ENCODE data around the gene NRP2.

The NRP2 gene

DNA sequence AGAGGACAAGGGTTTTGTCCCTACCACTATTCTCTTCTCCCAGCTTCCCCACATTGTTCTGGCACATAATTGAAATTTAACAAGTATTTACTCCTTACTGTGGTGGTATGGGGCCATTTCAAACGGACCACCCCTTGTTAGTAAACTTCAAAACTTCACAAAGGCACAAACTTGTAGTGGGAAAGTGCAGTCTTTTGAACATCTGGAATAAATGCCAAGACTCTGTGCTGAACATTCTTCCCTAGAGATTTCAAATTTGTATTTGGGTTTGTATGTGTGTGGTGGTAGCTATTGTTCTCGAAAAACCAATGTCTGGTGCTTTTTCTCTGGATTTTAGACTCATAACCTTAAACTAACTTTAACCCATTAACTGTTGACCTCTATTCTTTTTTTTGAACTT, 151.6 kb downstream of the NRP2 start:
- TF ChIP-seq, protein P1, sequence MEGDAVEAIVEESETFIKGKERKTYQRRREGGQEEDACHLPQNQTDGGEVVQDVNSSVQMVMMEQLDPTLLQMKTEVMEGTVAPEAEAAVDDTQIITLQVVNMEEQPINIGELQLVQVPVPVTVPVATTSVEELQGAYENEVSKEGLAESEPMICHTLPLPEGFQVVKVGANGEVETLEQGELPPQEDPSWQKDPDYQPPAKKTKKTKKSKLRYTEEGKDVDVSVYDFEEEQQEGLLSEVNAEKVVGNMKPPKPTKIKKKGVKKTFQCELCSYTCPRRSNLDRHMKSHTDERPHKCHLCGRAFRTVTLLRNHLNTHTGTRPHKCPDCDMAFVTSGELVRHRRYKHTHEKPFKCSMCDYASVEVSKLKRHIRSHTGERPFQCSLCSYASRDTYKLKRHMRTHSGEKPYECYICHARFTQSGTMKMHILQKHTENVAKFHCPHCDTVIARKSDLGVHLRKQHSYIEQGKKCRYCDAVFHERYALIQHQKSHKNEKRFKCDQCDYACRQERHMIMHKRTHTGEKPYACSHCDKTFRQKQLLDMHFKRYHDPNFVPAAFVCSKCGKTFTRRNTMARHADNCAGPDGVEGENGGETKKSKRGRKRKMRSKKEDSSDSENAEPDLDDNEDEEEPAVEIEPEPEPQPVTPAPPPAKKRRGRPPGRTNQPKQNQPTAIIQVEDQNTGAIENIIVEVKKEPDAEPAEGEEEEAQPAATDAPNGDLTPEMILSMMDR (conservative IDR thresholded peaks at IDR 0.05; ENCODE audit: low read length), result no peak
- no peak for DNase-seq (ENCODE audit: low read depth)
- H3K4me3 ChIP-seq (ENCODE audit: low read length), result no peak overlapping the region

DNA sequence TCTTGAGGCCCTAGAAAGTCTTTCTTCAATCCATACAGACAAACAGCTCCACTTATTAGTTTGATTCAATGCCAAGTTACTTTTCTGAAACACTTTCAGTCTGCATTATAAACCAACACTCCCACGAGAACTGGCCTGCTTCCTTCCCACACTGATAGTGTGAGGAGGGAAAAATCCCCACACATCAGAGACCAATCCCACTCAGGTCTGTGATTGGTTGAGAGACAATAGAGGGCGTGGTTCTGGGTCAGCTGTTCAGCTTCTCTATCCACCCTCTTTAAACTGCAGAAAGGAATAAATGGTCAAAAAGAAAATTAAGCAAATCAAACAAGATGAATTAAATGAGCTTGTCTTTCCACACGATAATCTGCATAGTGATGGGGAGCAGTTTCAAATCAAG, 152.5 kb downstream of the NRP2 start:
- TF ChIP-seq, protein P1 (conservative IDR thresholded peaks at IDR 0.05; ENCODE audit: low read length), result no peak
- DNase-seq (ENCODE audit: low read depth), result no peak

GRCh38 chr2:205835251-205835791, 153.0 kb downstream of the NRP2 start:
- TF ChIP-seq, protein P1 (conservative IDR thresholded peaks at IDR 0.05; ENCODE audit: low read length), result no peak
- no peak for DNase-seq (ENCODE audit: low read depth)
- no peak overlapping the region for H3K4me3 ChIP-seq (ENCODE audit: low read length)

More for the DNA sequence above, 152.5 kb downstream of the NRP2 start:
- H3K4me3 ChIP-seq (ENCODE audit: low read length), result no peak overlapping the region

GRCh38 chr2:205835923-205836322, 153.6 kb downstream of the NRP2 start:
- TF ChIP-seq, protein P1 (conservative IDR thresholded peaks at IDR 0.05; ENCODE audit: low read length), result no peak

DNA sequence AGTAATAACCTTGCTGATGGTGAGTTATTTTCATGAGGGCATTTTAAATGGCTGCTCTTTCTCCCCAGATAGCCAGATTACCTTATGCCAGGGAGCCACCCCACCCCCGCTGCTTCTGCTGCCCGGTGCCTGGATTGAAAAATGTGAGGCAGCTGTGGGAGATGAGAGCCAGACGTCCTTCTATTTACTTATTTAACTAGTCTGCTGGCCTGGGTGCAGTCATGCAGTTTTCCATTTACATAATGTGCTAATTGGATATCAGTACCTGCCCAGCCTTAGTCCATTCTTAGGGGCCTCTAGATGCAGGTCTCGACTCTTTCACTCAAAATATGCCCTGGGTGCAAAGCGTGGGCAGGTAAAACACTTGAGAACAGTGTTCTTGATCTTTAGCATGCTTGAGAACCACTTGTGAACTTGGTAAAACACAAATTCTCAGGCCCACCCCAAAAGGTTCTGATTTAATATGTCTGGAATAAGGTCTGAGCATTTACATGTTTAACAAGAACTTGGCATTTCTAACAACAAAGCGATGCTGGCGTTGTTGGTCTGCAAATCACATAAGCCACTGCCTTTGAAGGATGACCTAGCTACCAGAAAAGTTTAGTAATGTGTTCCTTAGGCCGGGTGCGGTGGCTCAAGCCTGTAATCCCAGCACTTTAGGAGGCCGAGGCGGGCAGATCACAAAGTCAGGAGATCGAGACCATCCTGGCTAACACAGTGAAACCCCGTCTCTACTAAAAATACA, 154.3 kb downstream of the NRP2 start:
- H3K4me3 ChIP-seq (ENCODE audit: low read length), result no peak overlapping the region
- no peak for DNase-seq (ENCODE audit: low read depth)

More at GRCh38 chr2:205835923-205836322, 153.6 kb downstream of the NRP2 start:
- no peak for DNase-seq (ENCODE audit: low read depth)
- no peak overlapping the region for H3K4me3 ChIP-seq (ENCODE audit: low read length)

GRCh38 chr2:205837663-205838062, 155.4 kb downstream of the NRP2 start:
- TF ChIP-seq, protein P1 (conservative IDR thresholded peaks at IDR 0.05; ENCODE audit: low read length), result no peak
- DNase-seq (ENCODE audit: low read depth), result no peak
- no peak overlapping the region for H3K4me3 ChIP-seq (ENCODE audit: low read length)

More for the DNA sequence above, 154.3 kb downstream of the NRP2 start:
- TF ChIP-seq, protein P1 (conservative IDR thresholded peaks at IDR 0.05; ENCODE audit: low read length), result no peak

DNA sequence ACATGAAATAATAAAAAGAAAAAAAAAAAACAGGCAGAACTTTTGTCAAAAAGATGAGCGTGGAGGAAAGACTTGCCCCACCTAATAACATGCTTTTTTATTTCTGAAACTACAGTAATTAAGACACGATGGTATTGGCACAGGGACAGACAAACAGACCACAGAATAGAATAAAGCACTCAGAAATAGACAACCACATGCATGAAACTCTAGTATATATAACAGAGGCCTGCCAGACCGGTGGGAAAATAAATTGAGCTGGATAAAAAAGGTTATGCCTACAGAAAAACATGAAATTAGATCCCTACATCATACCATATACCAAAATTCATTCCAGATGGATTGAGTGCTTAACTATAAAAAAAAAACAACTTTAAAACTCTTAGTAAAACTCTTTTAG, 163.1 kb downstream of the NRP2 start:
- TF ChIP-seq, protein P1 (conservative IDR thresholded peaks at IDR 0.05; ENCODE audit: low read length), result no peak
- DNase-seq (ENCODE audit: low read depth), result no peak
- no peak overlapping the region for H3K4me3 ChIP-seq (ENCODE audit: low read length)
